Fibroblast of mammary gland (primary cell): ENCODE results near the gene TPH1.
"Not testable (repeated sequence)": the region's sequence is repeated elsewhere in the genome, so short reads cannot be mapped to it uniquely, and the experiment has no call there.

Experiments used
- DNase-seq: peaks from one replicate; pipeline ENCODE4 v3.0.0-alpha.2; 2010; ENCODE audit warnings: low read depth
- H3K4me3 ChIP-seq: 2 replicates; pipeline ENCODE4 v1.5.1; 2011; ENCODE audit warnings: low read depth, mild to moderate bottlenecking, low read length, moderate library complexity; ENCODE audit not compliant: control insufficient read depth
- CTCF ChIP-seq: conservative IDR thresholded peaks from 2 replicates; pipeline ENCODE4 v1.5.1; 2011; ENCODE audit warnings: low read depth, low read length, inconsistent platforms; ENCODE audit not compliant: control insufficient read depth, insufficient read depth

Gene TPH1

GRCh38 chr11:18005376-18006129, 40.5 kb downstream of the TPH1 start:
- DNase-seq, result no peak

GRCh38 chr11:18001191-18001590, 44.9 kb downstream of the TPH1 start:
- DNase-seq, result no peak
- TF ChIP-seq CTCF, result no peak
- H3K4me3 ChIP-seq, result no peak overlapping the region

More at GRCh38 chr11:18005376-18006129, 40.5 kb downstream of the TPH1 start:
- H3K4me3 ChIP-seq, result no peak overlapping the region
- TF ChIP-seq CTCF, result no peak

- no peak overlapping the region for H3K4me3 ChIP-seq
- TF ChIP-seq CTCF, result no peak
- no peak for DNase-seq
Observed at GRCh38 chr11:18000760-18001159, 45.3 kb downstream of the TPH1 start.

GRCh38 chr11:18000128-18000527, 45.9 kb downstream of the TPH1 start:
- not testable (repeated sequence) for DNase-seq, H3K4me3 ChIP-seq
